HG02938 (cell line): Measurements from ENCODE around the gene F11R.
"Not testable (repeated sequence)": the region's sequence is repeated elsewhere in the genome, so short reads cannot be mapped to it uniquely, and the experiment has no call there.

Source experiments
- ATAC-seq: cut with Tn5 transposase; IDR thresholded peaks from one replicate; pipeline ENCODE4 v1.9.1; 2021; ENCODE audit warnings: mild to moderate bottlenecking, moderate library complexity; ENCODE audit not compliant: unreplicated experiment

Gene F11R

GRCh38 chr1:161020509-161021164 lies at the start of gene F11R:
F11R (minus strand) TSS chr1:161021152; CDS start chr1:161021073, 79 bp downstream.
- peak; percentile 49 for ATAC-seq

GRCh38 chr1:161069731-161070270 lies 48.8 kb upstream of the F11R start, which contains the start of gene ARHGAP30:
ARHGAP30 (minus strand) TSS chr1:161069891; CDS start chr1:161069624, 267 bp downstream.
- ATAC-seq, result peak; percentile 87

DNA sequence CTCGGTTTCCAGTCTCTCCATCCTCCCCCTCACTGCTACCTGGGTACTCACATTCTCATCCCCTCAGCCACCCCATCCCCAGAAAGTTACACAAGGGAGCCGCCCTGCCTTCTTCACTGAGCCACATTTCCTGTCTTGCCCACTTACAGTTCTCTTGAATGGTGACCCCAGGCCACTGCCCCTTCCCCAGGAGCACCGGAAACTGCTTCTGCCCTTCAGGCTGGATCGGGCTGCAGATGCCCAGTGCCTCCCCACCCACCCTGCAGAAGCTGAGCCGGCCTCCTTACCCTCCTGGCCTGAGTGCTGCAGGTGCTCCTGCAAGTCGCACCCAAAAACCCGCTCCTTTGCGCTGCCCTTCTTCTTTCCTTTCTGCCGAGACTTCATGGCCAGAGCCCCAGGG lies 48.3 kb upstream of the F11R start:
- ATAC-seq, result peak; percentile 7

DNA sequence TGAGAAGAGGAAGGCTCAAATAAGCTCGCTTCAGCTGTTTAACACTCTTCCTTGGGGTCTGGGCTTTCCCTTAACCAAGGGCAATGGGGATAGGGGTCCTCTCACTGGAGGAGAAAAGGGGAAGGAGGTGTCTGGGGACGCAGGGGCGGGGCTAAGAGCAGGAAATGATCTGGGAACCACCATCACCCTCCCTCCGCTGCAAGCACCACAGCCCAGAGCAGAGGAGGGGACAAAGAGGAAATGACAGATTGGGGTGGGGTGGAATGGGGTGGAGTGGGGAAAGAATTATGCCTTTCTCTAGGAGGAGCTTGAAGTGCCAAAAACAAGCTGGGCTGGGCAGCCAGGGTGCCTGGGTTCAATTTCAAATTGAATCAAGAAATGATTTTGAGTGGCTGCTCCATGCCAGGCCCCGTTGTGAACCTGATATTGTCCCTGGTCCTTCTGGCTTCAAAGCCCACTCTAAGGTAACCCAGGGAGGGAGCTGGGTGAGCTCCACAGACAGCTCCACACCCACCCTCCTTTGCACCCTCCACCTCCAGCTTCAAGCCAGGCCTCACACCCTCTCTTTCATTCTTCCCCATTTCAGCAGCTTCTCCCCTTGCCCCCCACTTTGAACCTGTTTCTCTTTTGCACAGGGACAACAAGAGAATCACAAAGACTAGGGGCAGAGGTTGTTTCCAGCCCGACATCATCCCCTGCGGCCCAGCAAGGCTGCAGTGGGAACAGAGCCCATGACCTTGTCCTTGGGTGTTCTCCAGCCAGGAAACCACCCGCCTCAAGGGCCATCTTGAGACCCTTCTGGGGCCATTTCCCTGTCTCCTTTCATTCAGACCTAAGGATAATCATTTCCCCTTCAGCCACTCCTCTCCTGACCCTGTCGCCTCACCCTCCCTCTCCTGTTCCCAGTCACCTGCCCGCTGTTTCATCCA lies 47.6 kb upstream of the F11R start:
- peak; percentile 46 for ATAC-seq

- no peak for ATAC-seq
Measured at GRCh38 chr1:161066694-161067093, 45.7 kb upstream of the F11R start.

GRCh38 chr1:161065681-161066080 lies 44.7 kb upstream of the F11R start:
- not testable (repeated sequence) for ATAC-seq

DNA sequence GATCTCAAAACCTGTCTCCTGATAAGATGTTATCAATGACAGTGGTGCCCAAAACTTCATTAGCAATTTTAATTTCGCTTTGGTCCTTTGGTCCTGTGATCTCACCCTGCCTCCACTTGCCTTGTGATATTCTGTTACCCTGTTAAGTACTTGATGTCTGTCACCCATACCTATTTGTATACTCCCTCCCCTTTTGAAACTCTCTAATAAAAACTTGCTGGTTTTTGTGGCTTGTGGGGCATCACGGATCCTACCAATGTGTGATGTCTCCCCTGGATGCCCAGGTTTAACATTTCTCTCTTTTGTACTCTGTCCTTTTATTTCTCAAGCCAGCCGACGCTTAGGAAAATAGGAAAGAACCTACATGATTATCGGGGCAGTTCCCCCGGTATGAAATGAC lies 43.0 kb upstream of the F11R start:
- not testable (repeated sequence) for ATAC-seq

GRCh38 chr1:161061419-161061818 lies 40.5 kb upstream of the F11R start:
- no peak for ATAC-seq

GRCh38 chr1:161059293-161059692 lies 38.3 kb upstream of the F11R start:
- ATAC-seq, result no peak

GRCh38 chr1:161054805-161055204 lies 33.9 kb upstream of the F11R start:
- ATAC-seq, result no peak

DNA sequence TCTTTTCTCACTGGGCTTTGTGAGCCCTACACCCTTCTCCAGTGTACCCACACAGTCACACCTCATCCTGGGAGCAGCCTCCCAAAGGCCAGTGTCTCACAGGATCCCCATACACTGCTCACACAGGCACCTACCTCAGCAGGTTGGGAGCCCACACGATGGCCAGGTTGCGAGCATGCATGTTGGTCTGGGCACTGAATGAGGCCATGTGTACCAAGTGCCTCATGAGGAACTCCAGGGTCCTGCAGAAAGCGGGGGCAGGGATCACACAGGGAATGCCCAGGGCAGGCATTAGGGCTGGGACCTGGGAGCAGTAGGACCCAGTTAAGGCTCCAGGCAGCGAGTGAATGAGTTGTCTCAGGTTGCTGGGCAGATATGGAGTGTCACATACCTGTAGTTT lies 33.3 kb upstream of the F11R start:
- no peak for ATAC-seq

DNA sequence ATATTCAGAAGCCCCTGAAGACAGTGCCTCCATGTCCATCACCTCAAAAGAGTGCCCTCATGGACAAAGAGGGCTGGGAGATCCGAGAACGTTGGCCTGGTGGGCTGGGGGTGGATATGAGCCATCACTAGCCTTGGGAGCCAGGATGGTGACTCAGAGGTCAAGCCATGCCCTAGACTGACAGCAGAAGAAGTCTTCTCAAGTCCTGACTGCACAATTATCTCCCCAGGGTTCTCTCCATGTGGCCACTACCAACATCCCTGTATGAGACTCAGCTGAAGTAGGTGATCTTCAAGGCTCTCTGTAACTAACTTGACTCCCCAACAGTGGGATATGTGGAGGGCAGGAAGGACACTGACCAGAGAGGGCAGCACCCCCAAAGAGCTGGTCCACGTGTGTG lies 31.9 kb upstream of the F11R start:
- ATAC-seq, result no peak

DNA sequence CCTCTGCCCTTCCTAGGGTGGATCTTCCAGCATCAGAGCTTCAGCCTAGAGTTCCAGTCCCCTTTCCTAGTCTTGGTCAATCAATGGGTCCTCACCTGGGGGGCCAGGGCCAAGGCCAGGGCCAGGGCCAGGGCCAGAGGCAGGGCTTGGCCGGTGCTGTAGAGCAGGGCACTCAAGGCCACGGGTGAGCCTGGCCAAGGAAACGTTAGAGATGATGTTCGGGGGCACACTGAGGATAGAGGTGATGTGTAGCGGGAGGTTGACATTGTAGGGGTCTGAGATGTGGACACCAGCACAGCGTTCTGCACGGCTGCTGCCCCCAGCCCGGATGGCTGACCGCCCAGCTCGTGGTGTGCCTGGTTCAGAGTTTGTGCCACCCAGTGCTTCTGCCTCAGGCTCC lies 30.3 kb upstream of the F11R start:
- ATAC-seq, result no peak

- no peak for ATAC-seq
Measured at GRCh38 chr1:161048949-161049722, 28.2 kb upstream of the F11R start.

DNA sequence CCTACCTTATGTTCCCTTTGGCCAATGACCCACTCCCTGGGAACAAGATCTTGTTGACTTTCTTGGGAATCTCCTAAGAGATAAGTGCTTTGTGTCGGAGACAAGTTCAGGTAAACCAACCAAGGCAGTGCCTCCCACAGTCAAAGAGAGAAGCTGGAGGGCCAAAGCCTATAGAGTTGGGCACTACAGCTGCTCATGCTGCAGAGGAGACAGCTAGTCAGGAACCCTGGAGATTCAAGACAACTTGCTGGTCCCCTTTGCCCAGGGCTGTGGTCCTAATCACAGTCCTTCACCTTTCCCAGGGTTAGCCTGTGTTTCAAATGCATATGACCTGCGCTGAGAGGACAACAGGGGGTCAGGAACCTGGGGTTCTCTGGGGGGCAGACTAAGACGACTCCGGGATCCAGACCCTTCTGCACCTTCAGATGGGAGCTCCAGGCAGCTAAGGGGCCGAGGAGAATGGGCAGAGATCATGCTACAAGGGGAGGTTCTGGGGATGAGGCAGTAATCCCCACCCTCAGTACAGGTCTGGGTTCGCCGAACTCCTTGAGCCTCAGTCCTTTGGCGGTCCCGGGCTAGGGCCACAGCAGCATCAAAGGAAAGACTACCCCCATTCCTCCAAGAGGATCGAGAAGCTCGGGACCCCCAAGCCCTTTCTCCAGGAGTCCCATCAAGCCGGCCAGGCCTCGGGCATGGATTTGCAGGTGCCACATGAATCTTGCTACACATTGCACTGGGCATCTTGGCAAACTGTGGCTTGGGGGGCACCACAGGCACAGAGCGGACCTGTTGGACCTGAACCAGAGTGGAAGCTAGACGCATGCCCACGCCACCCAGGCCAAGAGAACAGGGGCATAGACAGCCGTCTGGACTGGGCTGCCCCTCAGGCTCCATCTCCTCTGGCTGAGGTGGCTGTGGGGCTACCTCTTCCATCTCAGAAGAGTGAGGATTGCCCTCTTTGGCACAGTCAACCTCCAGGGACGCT lies 26.8 kb upstream of the F11R start:
- no peak for ATAC-seq

GRCh38 chr1:161046605-161047228 lies 25.8 kb upstream of the F11R start:
- peak; percentile 44 for ATAC-seq

GRCh38 chr1:161045736-161046604 lies 25.0 kb upstream of the F11R start, which contains the start of gene USF1:
USF1 (minus strand) TSS chr1:161045977; CDS start chr1:161043275, 2,702 bp downstream.
- peak; percentile 55 for ATAC-seq
